ENCODE data around the gene LRPAP1. TPM values are rescaled to one million over a fixed set of nuclear protein-coding genes. Genes with fewer than 3 reads are reported as not detected.

The LRPAP1 gene
- total and polyA plus RNA-seq, 10 of the 15 experiments (the other 5 are each of a cell fraction or from before 2014, with no cell fraction given) = 1.0 to 100 (median 51.1) TPM

- no peak for TF ChIP-seq ZBTB11 (CRISPR knock-in tag; IDR thresholded peaks at IDR 0.05)
- TF ChIP-seq KLF5 (IDR thresholded peaks at IDR 0.05; ENCODE audit: partially characterized antibody) = no peak
- no peak for TF ChIP-seq ATF2 (IDR thresholded peaks at IDR 0.05; ENCODE audit: low read length)
- TF ChIP-seq ZNF217 (IDR thresholded peaks at IDR 0.05) = no peak
Measured at GRCh38 chr4:3501825-3502425, 30.3 kb downstream of the LRPAP1 start (continued).

GRCh38 chr4:3501126-3501824, 30.9 kb downstream of the LRPAP1 start:
- H3K27ac ChIP-seq (ENCODE audit: control insufficient read depth, insufficient read depth) = no peak overlapping the region
- BruUV-seq (replicated peaks) = no TSS peak
- ChIA-PET CTCF (no interaction called here), SMC1A (ENCODE audit: uncharacterized antibody, unreplicated experiment) (no interaction called here), POLR2A (no interaction called here), RAD21 (ENCODE audit: unreplicated experiment) (no interaction called here)
- no peaks in the 10 kb centered on the region for H3K4me1 ChIP-seq (ENCODE audit: control insufficient read depth, insufficient read depth, low read length)
- no peaks in the 10 kb centered on the region for H4K20me1 ChIP-seq (ENCODE audit: control insufficient read depth, insufficient read depth)
- no peaks in the 10 kb centered on the region for H3K9me3 ChIP-seq (replicated peaks; ENCODE audit: control insufficient read depth, insufficient read depth, low read length)
- DNase-seq (ENCODE audit: low read depth, low spot score) (no peak), FAIRE-seq (no peak), ATAC-seq (no peak)
- no peak overlapping the region for H3K9ac ChIP-seq (ENCODE audit: control insufficient read depth, insufficient read depth, low read length)
- intact Hi-C loops (cut with micrococcal nuclease; ENCODE audit: unreplicated experiment) = no loop called here
- H3K79me2 ChIP-seq (ENCODE audit: control insufficient read depth, insufficient read depth, low read length) = no peaks in the 10 kb centered on the region
- 86% methylated on average over 24 of the region's 24 CpGs for WGBS (ENCODE audit: insufficient coverage, insufficient replicate concordance, low lambda C conversion rate, missing lambda C conversion rate)
- H3K27me3 ChIP-seq (replicated peaks in 1 of 2; ENCODE audit: control insufficient read depth in 2 of 2, insufficient read depth in 2 of 2, low read length in 1 of 2) = no peaks in the 10 kb centered on the region
- H2AFZ ChIP-seq (ENCODE audit: control insufficient read depth, low read depth, low read length) = no peak overlapping the region
- in situ Hi-C loops (cut with MboI) = no loop called here
- H3K36me3 ChIP-seq (ENCODE audit: control insufficient read depth in 2 of 2, insufficient read depth in 2 of 2, low read length in 1 of 2) = peaks cover 0 to 3% of the 10 kb centered on the region in 2 experiments; a peak in 2 of 4 replicates
- H3K4me3 ChIP-seq = no peak overlapping the region
- no peak overlapping the region for H3K4me2 ChIP-seq (ENCODE audit: control insufficient read depth, insufficient read depth)
- TF ChIP-seq E2F8 (IDR thresholded peaks at IDR 0.05; ENCODE audit: low read depth, partially characterized antibody) = no peak
- TF ChIP-seq JUNB (IDR thresholded peaks at IDR 0.05) = no peak
- TF ChIP-seq NFYA (IDR thresholded peaks at IDR 0.05; ENCODE audit: borderline replicate concordance, low read depth, low read length) = no peak
- TF ChIP-seq CBX5 (IDR thresholded peaks at IDR 0.05; ENCODE audit: low read depth) = no peak
- no peak for TF ChIP-seq RELB (IDR thresholded peaks at IDR 0.05; ENCODE audit: low read depth)

Data from GM12878 (cell line).